GM12892 (cell line): Measurements from ENCODE around the gene MED12L.

Source experiments
- POLR2A ChIP-seq: IDR thresholded peaks from 2 replicates; pipeline ENCODE4 v1.6.1; 2011; ENCODE audit warnings: low read depth, low read length, control low read depth
- POLR2AphosphoS5 ChIP-seq: IDR thresholded peaks from 2 replicates; pipeline ENCODE4 v1.6.1; 2011; ENCODE audit warnings: low read depth, low read length, control low read depth

DNA sequence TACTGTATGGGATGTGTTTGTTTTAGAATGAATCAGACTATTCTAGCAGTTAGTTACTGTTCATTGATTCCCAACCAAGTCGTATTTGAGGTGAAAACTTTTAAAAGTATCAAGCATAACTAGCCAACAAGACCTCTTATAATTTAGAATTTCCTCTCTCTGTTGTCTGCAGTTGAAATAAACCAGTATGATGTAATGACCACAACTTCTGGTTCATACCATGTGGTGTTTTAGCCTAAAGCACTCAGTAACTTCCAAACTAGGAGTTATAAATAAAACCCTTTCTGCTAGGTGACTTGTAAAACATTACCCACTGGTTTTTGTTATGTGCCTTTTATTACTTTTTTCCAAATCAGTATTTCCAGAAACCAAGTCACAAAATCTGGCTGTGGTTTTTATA, 318.9 kb downstream of the MED12L start:
- TF ChIP-seq POLR2A (no peak), POLR2AphosphoS5 (no peak)
